ENCODE data around the gene HSP90B1.

GRCh38 chr12:103929784-103930033 is 501 bp upstream of the HSP90B1 start:
- no peak for TF ChIP-seq POLR2A (IDR thresholded peaks at IDR 0.05)
- no peak for TF ChIP-seq CTCF (IDR thresholded peaks at IDR 0.05)

Measured in heart left ventricle (tissue), 13 donors.